NCI-H524 (cell line): ENCODE measurements around the gene EVL.
"Not testable (repeated sequence)": the region's sequence is repeated elsewhere in the genome, so short reads cannot be mapped to it uniquely, and the experiment has no call there.

Experiments
- DNase-seq, 2 experiments: peaks; one replicate each; lab custom pipeline; 2025; lab: John Stamatoyannopoulos, UW

The EVL gene, protein sequence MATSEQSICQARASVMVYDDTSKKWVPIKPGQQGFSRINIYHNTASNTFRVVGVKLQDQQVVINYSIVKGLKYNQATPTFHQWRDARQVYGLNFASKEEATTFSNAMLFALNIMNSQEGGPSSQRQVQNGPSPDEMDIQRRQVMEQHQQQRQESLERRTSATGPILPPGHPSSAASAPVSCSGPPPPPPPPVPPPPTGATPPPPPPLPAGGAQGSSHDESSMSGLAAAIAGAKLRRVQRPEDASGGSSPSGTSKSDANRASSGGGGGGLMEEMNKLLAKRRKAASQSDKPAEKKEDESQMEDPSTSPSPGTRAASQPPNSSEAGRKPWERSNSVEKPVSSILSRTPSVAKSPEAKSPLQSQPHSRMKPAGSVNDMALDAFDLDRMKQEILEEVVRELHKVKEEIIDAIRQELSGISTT

DNA sequence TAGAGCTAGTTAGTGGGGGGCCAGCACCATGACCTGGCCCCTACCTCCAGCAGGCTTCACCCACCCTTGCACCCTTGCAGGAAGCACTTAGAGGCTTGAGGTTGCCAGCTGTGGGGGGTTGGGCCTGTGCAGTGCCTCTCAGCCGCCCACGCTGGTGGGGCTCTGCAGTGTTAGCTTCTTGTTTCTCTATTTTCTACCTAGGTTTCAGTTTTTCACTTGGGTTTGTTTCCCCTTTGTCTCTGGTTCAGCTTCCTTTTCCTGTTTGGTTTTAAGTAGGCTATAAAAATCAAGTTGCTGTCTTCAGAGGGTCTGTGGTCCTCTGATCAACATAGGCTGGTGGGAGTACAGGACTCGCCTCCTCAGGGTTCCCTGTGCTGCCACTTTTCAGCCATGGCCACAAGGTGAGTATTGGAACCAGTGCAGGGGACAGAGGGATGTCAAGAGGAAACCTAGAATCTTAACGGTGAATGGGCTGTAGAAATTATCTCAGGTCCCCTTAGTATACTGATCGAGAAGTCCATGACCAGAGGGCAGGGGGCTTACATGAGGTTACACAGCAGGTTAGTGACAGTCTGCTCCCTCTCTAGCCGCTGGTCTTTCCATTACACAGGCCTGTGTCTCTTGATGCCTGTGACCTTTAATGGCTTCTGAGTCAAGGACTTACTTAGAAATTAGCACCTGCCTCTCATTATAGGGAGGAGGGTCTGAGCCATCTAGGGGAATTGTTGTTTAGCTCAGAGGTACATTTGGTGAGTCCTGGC lies at the start of gene EVL:
TSS of gene EVL (plus strand) at position 312 of the 761 bp plus-strand sequence. CDS start at position 391, 79 bp downstream.
- no peak for DNase-seq

DNA sequence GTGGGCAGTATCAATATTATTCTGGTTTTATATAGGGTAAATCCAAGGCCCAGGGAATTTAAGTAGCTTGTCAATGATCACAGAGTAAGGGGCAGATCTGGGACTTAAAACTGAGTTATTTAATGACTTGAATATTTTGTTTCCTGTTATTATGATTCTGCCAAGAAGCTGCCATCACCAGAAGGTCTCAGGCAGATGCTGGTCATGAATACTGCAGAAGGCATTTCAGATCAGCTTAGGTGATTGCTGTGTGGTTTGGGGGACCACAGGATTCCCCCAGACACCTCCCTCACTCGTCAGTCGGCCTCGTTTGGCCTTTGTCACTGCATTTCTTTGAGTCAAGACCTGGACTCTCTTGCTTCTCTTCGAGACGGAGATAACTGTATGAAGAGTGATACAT lies 47.7 kb upstream of the EVL start:
- DNase-seq: no peak

DNA sequence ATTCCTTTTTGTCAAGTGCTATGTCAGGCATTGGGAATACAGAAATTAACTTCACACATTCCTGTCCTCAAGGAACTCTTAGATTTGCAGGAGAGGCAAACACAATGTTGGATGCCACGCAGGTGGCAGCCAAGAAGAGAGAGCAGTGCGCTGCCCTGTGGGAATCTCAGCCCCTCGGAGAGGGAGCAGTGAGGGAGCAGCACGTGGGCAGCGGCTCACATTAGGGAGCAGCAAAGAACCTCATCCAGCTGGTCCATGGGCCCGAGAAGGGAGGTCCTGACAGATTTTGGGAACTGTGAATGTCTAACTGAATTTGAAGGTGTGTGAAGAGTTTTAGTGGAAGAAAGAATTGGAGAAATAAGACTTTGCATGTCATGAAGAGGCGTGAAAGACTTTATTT lies 47.2 kb upstream of the EVL start:
- no peak for DNase-seq

DNA sequence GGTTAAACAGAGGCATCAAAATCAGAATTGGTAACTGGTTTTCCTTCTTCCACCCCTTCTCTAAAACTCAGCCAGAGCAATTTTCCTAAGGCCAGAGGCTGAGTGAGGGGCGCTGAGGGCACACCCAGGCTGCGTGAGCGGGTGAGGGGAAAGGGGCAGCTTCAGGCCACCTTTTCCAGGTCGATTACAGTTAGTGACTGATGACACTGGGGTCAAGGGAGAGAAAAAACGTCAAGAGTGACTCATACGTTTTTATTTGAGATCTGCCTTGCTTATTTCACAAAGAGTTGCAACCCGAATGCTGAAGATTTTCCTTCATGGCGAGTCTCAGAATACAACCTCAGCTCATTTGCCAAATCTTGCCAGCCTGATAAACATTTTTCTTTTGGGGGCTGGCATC lies 46.7 kb upstream of the EVL start:
- no peak for DNase-seq

DNA sequence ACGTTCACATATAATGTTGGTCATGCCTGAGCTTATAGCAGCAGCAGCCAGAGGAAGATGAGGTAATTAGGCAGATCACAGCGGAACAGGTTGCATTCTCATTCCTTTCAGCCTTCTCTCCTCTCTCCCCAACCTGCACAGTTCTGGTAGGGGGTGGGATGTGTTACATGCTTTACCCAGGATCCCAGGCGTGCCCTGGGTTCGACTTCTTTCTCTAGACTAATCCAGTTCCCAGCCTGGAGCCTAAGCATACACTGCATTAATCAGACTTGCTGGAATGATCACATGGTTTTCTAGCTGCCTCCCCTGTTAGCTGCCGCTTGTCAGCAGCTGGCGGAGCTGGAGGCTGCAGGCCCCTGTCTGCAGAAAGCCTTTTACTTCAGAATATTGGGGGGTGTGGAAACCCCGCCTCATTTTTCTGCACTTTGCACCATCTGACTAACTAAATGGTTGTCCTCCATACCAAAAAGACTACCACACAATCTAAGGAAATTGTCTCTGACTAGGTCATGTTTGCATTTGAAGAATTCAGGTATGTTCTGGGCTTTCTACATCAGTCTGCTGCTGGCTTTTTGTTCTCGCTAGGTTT lies 46.0 kb upstream of the EVL start:
- DNase-seq: no peak

DNA sequence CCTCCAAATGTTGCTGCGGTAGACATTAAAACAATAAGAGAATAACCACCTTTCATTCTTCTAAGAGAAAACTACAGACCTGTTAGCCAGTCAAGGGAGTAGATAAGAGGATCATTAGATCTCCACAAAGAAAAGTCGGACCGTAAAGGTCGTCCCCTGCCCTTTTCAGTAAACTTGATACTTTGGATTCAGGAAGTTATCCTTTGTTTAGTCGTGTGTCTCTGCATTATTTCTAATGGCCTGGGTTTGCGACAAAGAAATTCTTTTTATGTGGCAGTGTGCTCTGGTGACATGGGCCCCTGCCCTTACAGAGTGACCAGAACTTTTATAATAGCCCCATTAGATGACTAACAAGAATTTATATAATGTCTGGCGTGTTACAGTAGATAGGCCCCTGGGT lies 44.6 kb upstream of the EVL start:
- DNase-seq: no peak

DNA sequence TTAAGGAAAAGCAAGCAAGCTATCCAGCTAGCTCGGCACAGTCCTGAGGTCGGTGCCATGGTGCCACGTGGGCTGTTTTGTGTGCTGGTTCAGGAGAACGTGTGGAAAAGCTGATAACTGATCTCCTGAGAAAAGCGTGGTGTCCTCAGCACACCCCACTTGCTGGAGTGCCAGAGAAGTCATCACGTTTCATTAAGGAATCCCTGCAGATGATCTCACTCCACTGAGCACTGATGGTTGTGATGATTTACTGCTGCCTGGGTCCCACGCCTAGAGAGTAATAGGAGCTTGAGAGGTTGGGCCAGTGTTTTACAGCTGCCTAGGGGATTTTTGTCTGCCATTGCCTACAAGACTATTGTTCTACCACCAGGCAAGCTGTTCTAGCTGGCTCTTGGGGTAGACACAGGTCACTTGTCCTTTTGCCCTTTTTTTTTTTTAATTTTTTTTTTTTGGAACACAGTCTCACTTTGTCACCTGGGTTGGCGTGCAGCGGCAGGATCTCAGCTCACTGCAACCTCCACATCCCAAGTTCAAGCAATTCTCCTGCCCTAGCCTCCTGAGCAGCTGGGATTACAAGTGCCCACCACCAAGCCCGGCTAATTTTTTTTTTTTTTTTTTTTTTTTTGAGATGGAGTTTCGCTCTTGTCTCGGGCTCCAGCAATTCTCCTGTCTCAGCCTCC lies 42.3 kb upstream of the EVL start:
- DNase-seq: no peak

DNA sequence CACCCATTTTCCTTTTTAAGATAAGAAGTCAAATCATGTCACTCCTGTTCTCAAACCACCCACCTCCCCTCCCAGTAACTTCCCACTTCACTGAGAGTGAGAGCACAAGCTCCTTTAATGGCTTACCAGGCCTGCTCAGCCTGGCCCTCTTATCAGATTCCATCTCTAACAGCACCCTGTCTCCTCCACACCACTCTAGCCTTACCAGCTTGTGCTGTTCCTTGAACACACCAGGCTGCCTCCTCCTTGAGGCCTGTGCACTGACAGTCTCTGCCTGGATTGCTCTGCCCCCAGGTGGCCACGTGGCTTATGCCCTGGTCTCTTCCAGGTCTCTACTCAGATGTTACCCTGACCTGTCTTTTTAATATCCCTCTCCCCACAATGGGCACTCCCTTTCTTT lies 40.1 kb upstream of the EVL start:
- DNase-seq: peak; percentile 42 to 80

DNA sequence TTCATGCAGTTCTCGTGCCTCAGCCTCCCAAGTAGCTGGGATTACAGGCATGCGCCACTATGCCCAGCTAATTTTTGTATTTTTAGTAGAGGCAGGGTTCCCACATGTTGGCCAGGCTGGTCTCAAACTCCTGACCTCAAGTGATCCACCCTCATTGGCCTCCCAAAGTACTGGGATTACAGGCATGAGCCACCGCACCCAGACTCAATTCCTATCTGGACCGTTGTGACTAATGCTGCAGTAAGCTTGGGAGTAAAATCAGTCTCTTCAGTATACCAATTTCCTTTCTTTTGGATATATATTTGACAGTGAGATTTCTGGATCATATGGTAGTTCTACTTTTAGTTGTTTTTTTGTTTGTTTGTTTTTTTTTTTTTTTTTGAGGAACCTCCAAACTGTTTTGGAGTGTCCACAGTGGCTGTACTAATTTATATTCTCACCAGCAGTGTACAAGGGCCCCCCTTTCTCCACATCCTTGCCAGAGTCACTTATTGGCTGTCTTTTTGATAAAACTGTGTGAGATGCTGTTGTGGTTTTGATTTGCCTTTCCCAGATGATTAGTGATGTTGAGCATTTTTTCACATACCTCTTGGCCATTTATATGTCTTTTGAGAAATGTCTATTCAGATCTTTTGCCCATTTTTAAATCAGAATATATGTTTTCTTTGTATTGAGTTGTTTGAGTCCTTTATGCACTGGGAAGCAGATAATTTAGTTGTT lies 37.3 kb upstream of the EVL start:
- DNase-seq: no peak

DNA sequence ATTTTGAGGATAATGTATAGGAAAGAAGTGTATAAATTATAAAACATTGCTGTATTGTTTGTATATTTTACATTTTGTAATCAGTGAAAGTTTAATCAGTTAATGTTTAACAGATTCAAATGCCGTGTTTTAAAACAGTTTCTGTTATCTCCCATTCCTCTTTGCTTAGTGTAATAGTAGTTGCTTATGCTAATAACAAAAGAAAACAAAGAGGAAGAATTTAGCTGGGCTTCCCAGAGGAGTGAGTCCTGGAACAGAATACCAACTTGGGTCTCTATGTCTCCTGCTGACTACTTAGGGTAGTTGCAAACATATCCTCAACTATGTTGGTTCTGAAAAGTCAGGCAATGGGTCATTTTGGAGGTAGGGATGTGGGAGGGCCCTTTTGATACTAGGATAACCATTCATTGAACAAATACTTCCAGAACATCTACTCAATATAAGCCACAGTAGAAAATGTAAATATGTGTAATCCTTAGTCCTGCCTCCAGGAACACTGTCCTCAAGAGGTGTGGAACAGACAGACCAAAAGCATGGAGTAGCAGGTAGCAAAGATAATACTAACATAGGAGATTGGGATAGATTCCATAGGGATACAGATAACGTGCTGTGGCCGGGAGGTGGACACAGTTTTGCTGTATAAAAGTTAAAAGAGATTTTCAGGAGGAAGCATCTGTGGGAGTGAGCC lies 36.1 kb upstream of the EVL start:
- no peak for DNase-seq

DNA sequence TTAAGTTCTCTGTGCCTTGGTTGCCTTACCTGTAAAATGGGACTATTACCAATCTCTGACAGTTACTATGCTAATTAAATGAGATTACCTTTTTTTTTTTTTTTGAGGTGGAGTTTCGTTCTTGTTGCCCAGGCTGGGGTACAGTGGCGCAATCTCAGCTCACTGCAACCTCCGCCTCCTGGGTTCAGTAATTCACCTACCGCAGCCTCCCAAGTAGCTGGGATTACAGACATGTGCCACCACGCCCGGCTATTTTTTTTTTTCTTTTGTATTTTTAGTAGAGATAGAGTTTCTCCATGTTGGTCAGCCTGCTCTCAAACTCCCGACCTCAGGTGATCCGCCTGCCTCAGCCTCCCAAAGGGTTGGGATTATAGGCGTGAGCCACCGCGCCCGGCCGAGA lies 35.2 kb upstream of the EVL start:
- not testable (repeated sequence) for DNase-seq

DNA sequence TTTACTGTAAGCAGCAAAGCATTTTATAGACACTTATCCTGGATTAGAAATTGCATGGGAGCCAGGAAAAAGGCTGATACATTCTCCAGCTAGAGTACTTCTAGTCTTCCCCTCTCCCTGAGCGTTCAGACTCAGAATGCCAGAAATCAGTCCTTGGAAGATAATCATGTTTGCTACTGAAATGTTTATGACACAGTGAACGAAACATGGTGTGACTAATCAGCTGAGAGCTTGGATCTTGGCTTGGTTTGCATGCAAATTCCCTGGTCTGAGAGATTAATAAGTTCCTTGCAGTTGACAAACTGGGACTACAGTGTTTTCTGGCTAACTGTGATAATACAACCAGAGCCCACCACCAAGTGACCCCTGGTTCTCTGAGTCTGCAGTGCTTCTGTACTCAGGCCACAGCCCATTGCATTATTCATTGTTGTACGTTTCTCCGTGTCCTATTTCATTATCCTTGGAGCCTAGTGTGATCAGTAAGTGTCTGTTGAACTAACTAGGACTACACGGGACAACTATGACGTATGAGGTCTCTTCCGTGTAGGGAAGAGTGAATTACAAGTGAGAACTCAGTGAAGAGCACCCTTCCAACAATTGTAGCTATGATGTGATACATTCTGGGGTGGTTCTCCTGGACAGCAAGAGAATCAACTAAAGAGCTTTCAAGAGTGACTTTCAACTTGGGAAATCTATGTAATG lies 34.6 kb upstream of the EVL start:
- DNase-seq: no peak

DNA sequence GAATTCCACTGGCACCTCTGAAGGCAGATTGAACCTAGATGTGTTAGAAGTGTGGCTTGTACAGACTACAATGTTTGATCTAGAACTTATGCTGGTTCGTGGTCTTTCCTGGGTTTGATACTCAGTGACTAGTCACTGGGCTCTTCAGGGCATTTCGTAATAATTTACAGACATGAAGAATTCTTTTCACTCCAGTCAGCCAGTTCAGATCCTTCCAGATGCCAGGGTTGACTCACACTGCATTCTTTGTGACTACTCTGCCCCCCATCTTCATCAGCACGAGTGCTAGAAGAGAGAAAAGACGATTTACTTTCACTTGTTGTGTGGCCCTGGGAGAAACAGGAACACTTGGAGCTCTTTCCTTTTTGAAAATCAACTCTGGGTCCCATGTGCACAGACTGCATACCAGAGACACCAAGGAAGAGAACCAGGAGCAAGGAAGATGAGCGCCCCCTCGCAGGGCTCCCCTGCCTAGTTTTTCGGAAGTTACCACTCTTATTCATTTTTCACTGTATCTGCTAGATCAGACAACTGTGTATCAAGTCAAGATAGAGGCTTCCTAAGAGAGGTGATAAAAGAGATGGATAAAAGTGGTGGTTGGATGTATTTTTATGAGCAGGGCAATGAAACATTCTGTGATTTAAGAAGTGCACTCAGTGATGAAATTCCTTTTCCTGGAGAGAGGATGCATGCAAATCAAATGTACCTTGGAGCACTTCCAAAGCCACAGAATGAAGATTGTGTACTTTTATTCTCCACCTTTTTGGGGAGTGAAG lies 33.5 kb upstream of the EVL start:
- DNase-seq: no peak

DNA sequence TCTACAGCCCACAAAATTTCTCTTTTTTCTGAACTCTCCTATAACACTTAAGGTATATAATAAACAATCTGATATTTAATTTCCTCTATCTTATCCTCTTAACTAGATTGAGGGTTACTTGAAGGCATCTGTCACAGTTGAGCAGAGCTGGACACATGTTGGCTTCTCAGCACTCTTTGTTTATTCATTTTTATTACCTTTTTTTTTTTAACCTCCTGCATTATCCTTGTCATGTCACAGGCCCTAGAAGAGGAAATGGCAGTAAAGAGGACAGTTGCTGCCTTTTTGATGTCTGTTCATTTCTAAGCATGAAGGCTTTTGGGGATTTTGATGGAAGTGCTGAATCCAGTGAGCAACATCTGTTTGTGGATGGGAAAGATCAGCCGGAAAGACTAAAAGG lies 32.5 kb upstream of the EVL start:
- DNase-seq: peak in 1 of 2 experiments; percentile 57

DNA sequence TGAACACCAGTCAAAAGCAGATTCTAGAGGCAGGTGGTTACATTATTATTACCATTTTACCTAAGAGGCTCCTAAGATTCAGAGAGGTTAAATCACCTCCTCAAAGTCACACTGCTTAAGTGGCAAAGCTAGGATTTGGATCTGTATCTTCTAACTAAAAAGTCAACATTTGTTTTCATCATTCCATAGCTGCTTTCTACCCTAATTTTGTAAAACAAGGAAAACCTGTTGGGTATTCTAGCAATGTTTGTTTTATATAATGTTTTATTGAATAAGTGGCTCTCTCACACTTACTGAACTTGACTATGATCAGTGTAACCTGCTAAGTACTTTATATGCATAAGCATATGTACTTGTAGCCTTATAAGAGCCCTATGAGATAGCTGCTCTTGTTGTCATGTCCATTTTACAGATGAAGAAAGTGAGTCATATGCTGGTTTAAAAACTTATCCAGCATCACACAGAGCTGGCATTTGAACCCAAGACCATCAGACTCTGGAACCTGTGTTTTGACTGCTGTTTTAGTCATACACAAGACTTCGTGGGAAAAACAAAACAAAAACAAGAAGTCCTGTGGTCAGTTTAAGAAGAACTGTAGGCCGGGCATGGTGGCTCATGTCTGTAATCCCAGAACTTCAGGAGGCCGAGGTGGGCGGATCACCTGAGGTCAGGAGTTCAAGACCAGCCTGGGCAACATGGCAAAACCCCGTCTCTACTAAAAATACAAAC lies 31.7 kb upstream of the EVL start:
- DNase-seq: no peak

DNA sequence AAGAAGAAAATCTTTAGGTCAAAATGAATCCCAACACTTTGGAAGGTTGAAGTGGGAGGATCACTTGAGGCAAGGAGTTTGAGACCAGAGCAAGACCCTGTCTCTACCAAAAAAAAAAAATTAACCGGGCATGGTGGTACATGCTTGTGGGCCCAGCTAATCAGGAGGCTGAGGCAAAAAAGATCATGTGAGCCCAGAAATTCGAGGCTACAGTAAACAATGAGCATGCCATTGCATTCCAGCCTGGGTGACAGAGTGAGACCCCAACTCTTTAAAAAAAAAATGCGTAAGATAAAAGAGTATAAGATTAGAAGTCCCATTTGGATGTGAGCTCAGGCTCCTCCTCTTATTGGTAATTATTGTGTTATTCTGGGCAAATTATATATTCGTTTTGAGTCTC lies 30.8 kb upstream of the EVL start:
- DNase-seq: no peak

DNA sequence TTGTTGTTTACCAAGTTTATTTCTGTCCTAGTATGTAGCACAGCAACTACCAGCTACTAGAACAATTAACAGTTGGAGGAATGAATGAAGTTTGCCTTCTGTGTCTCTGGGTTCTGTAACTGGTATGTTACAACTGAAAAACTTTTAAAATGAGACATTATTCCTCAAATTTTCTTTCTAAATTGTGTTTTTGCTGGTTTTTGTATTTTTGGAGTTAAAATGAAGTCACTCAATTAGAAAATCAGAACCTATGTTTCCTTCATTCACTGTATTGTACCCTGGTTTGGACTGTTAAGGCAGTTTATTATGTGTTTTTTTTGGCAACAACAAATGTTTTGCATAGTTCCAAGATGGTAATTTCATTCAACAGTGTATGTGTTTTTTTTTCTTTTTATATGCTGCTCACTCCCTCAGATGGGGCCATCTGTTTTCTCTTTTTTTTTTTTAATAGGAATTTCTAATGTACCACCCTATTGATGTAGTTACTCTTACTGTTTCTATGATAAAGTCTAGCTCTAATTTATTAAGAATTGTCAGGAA lies 30.2 kb upstream of the EVL start:
- DNase-seq: no peak

DNA sequence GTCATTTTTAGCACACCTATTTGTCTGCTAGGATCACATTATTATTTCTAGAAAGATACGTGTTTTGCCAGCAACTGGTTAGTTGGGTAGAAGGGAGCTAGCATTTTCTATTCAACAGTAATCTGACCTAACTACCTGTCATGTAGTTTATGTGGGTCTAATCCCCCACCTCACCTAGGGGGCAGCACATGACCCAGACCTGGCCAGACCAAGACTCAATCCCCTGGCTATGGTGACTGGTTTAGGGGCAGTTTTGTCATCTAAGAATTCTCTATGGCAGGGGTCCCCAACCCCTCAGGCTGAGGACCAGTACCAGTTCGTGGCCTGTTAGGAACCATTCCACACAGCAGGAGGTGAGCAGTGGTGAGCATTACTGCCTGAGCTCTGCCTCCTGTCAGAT lies 29.5 kb upstream of the EVL start:
- no peak for DNase-seq

DNA sequence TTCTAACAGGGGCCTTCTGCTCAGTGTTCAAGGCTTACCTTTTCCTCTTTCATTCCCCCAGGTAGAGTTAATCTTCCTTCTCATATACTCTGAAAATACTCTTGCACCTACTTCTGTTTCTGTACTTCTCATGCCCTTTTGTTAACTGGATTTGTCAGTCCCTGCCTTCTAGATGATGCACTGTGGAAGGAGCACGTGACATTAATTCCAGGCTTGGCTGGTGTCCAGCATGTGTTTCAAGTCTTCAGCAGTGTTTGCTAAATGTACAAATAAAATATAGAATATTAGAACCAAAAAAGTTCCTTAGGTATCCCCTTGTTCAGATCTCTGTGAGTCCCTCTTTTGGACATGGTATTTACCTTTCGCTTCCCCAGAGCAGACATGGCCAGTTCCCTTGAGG lies 27.9 kb upstream of the EVL start:
- DNase-seq: peak in 1 of 2 experiments; percentile 10
